ENCODE data around the gene CRADD. TPM values are rescaled to one million over a fixed set of nuclear protein-coding genes. Genes with fewer than 3 reads are reported as not detected.

The CRADD gene
- total RNA-seq, 2 experiments from 2014 or later: 7.0 to 11.3 TPM

- no peak for TF ChIP-seq CTCF (IDR thresholded peaks at IDR 0.05)
- ATAC-seq (no peak), DNase-seq (no peak)
- H3K27ac Mint-ChIP-seq: no peak overlapping the region
- H3K4me3 Mint-ChIP-seq: no peak overlapping the region
- POLR2A ChIA-PET: no interaction called here
- intact Hi-C loops (cut with micrococcal nuclease): no loop called here
- H3K27me3 Mint-ChIP-seq: no peaks in the 10 kb centered on the region
- peaks cover 5% of the 10 kb centered on the region for H3K9me3 Mint-ChIP-seq
- CTCF ChIA-PET: no interaction called here
- H3K36me3 Mint-ChIP-seq (ENCODE audit: low read depth): no peaks in the 10 kb centered on the region
- peaks cover 14% of the 10 kb centered on the region for H3K4me1 Mint-ChIP-seq (ENCODE audit: low read depth)
These were observed 19.3 kb downstream of the CRADD start for GRCh38 chr12:93696462-93696861.

GRCh38 chr12:93698307-93699092 lies 21.3 kb downstream of the CRADD start:
- H3K4me3 Mint-ChIP-seq: no peak overlapping the region
- ChIA-PET POLR2A (interaction anchor here (0.7 kb wide), 1 partner anchor 106 kb away, joined by 3 read pairs; no protein-coding TSS in a partner anchor), CTCF (interaction anchor here (0.9 kb wide), 1 partner anchor 10 kb away, joined by 3 read pairs; no protein-coding TSS in a partner anchor)
- ATAC-seq: no peak
- H3K27ac Mint-ChIP-seq: no peak overlapping the region
- DNase-seq: no peak
- H3K36me3 Mint-ChIP-seq (ENCODE audit: low read depth): no peaks in the 10 kb centered on the region
- no peak for TF ChIP-seq CTCF (IDR thresholded peaks at IDR 0.05)
- H3K4me1 Mint-ChIP-seq (ENCODE audit: low read depth): peaks cover 29% of the 10 kb centered on the region
- intact Hi-C loops (cut with micrococcal nuclease): no loop called here
- H3K9me3 Mint-ChIP-seq: peaks cover 3% of the 10 kb centered on the region
- H3K27me3 Mint-ChIP-seq: no peaks in the 10 kb centered on the region

- H3K9me3 Mint-ChIP-seq: peaks cover 3% of the 10 kb centered on the region
- H3K36me3 Mint-ChIP-seq (ENCODE audit: low read depth): peaks cover 3% of the 10 kb centered on the region
- no peak for TF ChIP-seq CTCF (IDR thresholded peaks at IDR 0.05)
- DNase-seq: no peak
- ChIA-PET CTCF (interaction anchor here (0.9 kb wide), 1 partner anchor 9 kb away, joined by 3 read pairs; no protein-coding TSS in a partner anchor), POLR2A (no interaction called here)
- ATAC-seq: no peak
- no peaks in the 10 kb centered on the region for H3K27me3 Mint-ChIP-seq
- H3K4me3 Mint-ChIP-seq: no peak overlapping the region
- no peak overlapping the region for H3K27ac Mint-ChIP-seq
- intact Hi-C loops (cut with micrococcal nuclease): no loop called here
- peaks cover 33% of the 10 kb centered on the region for H3K4me1 Mint-ChIP-seq (ENCODE audit: low read depth)
These were observed 22.3 kb downstream of the CRADD start for GRCh38 chr12:93699271-93700145.

- DNase-seq: no peak
- Mint-ChIP-seq H3K36me3 (ENCODE audit: low read depth) (peaks cover 3% of the 10 kb centered on the region), H3K4me1 (ENCODE audit: low read depth) (peaks cover 44% of the 10 kb centered on the region), H3K27ac (no peak overlapping the region), H3K4me3 (no peak overlapping the region), H3K9me3 (peaks cover under 1% of the 10 kb centered on the region), H3K27me3 (no peaks in the 10 kb centered on the region)
- ChIA-PET CTCF (interaction anchor here (0.8 kb wide), 1 partner anchor 9 kb away, joined by 3 read pairs; no protein-coding TSS in a partner anchor), POLR2A (no interaction called here)
- no peak for ATAC-seq
- TF ChIP-seq CTCF (IDR thresholded peaks at IDR 0.05): no peak
- intact Hi-C loops (cut with micrococcal nuclease): no loop called here
These were observed 25.6 kb downstream of the CRADD start for GRCh38 chr12:93702707-93703315.
